DND-41 (cell line): Measurements from ENCODE around the gene KCNN1.

ENCODE experiments used
- ATAC-seq: fragments of 200-7000 bp; cut with Tn5 transposase; 3 replicates; pipeline ENCODE4 v1.9.1; 2021; ENCODE audit warnings: low read depth; ENCODE audit not compliant: insufficient read depth
- DNase-seq: peaks from one replicate; pipeline ENCODE4 v3.0.0-alpha.2; 2020
- H2AFZ ChIP-seq: 2 replicates; pipeline ENCODE4 v1.6.0; 2012; ENCODE audit warnings: low read depth, low read length
- H3K27ac ChIP-seq: 2 replicates; pipeline ENCODE4 v1.5.1; 2012; ENCODE audit warnings: low read length, inconsistent platforms
- H3K27me3 ChIP-seq: fragments of 200-600 bp; sonication (generic); 2 replicates; pipeline ENCODE4 v1.6.0; 2012; ENCODE audit warnings: low read length, mild to moderate bottlenecking, inconsistent platforms; ENCODE audit not compliant: insufficient read depth, poor library complexity
- H3K36me3 ChIP-seq: 2 replicates; pipeline ENCODE4 v1.5.1; 2012; ENCODE audit warnings: low read length, inconsistent platforms; ENCODE audit not compliant: insufficient read depth
- H3K4me1 ChIP-seq: 2 replicates; pipeline ENCODE4 v1.5.1; 2012; ENCODE audit warnings: mild to moderate bottlenecking, low read length; ENCODE audit not compliant: insufficient read depth
- H3K4me2 ChIP-seq: 2 replicates; pipeline ENCODE4 v1.6.0; 2012; ENCODE audit warnings: mild to moderate bottlenecking, moderate library complexity, low read length, inconsistent platforms; ENCODE audit not compliant: insufficient read depth
- H3K4me3 ChIP-seq, 2 experiments: fragments of 200-600 bp in 1 of 2; shearing (Covaris generic) in 1 of 2; 2 replicates each; pipeline ENCODE4 v1.5.1; 2012 to 2016; ENCODE audit warnings: inconsistent platforms in 2 of 2, low read length in 2 of 2, mild to moderate bottlenecking in 2 of 2, low read depth in 1 of 2, moderate library complexity in 1 of 2
- H3K79me2 ChIP-seq: 2 replicates; pipeline ENCODE4 v1.6.0; 2012; ENCODE audit warnings: low read length, inconsistent platforms; ENCODE audit not compliant: insufficient read depth
- H3K9ac ChIP-seq: 2 replicates; pipeline ENCODE4 v1.6.0; 2012; ENCODE audit warnings: low read depth, mild to moderate bottlenecking, inconsistent platforms, low read length, moderate library complexity
- H3K9me3 ChIP-seq: 2 replicates; pipeline ENCODE4 v1.5.1; 2012; ENCODE audit warnings: low read length, moderate library complexity, mild to moderate bottlenecking, inconsistent platforms; ENCODE audit not compliant: insufficient read depth, severe bottlenecking
- H4K20me1 ChIP-seq: 2 replicates; pipeline ENCODE4 v1.6.0; 2012; ENCODE audit warnings: low read length; ENCODE audit not compliant: insufficient read depth
- CTCF ChIP-seq: IDR thresholded peaks from 2 replicates; pipeline ENCODE4 v1.5.1; 2012; ENCODE audit warnings: borderline replicate concordance, low read length, moderate library complexity, mild to moderate bottlenecking; ENCODE audit not compliant: poor library complexity, severe bottlenecking; ENCODE audit errors: extremely low read depth
- EZH2 ChIP-seq: IDR thresholded peaks from 3 replicates; pipeline ENCODE4 v1.6.1; 2012; ENCODE audit warnings: borderline replicate concordance, low read depth, mild to moderate bottlenecking, moderate library complexity, low read length, inconsistent platforms; ENCODE audit not compliant: severe bottlenecking

Gene KCNN1

GRCh38 chr19:18045307-18046050 lies 78.6 kb downstream of the KCNN1 start:
- Histone ChIP-seq H3K4me3 (peak overlapping the region in 1 of 2 experiments; percentile 51; a peak in 2 of 4 replicates), H3K27ac (peak overlapping the region; percentile 88)

GRCh38 chr19:18046059-18046718 lies 79.3 kb downstream of the KCNN1 start:
- Histone ChIP-seq H3K27ac (peak overlapping the region; percentile 88), H3K4me3 (no peak overlapping the region), H3K4me2 (no peak overlapping the region), H3K4me1 (peaks cover 39% of the 10 kb centered on the region), H3K79me2 (no peaks in the 10 kb centered on the region), H4K20me1 (no peaks in the 10 kb centered on the region), H3K9me3 (peaks cover under 1% of the 10 kb centered on the region), H3K9ac (no peak overlapping the region), H3K27me3 (no peaks in the 10 kb centered on the region), H3K36me3 (no peaks in the 10 kb centered on the region), H2AFZ (no peak overlapping the region)
- ATAC-seq (no peak), DNase-seq (no peak)
- TF ChIP-seq CTCF = no peak
- no peak for TF ChIP-seq EZH2

More at GRCh38 chr19:18045307-18046050, 78.6 kb downstream of the KCNN1 start:
- Histone ChIP-seq H3K4me2 (peak overlapping the region; percentile 67), H3K27me3 (no peaks in the 10 kb centered on the region), H3K4me1 (peaks cover 33% of the 10 kb centered on the region), H3K9me3 (peaks cover 6% of the 10 kb centered on the region), H4K20me1 (no peaks in the 10 kb centered on the region), H2AFZ (peak overlapping the region; percentile 50), H3K9ac (peak overlapping the region; percentile 54), H3K36me3 (no peaks in the 10 kb centered on the region), H3K79me2 (no peaks in the 10 kb centered on the region)
- DNase-seq (no peak), ATAC-seq (peak; percentile 16; the same call in 2 of the 3 replicates)
- TF ChIP-seq EZH2 (no peak), CTCF (no peak)

GRCh38 chr19:18049385-18049784 lies 82.5 kb downstream of the KCNN1 start:
- Histone ChIP-seq H4K20me1 (no peaks in the 10 kb centered on the region), H3K27me3 (no peaks in the 10 kb centered on the region), H3K36me3 (no peaks in the 10 kb centered on the region), H3K4me3 (no peak overlapping the region), H3K79me2 (no peaks in the 10 kb centered on the region), H3K4me2 (no peak overlapping the region), H2AFZ (no peak overlapping the region), H3K9me3 (no peaks in the 10 kb centered on the region), H3K27ac (no peak overlapping the region), H3K9ac (no peak overlapping the region), H3K4me1 (peaks cover 37% of the 10 kb centered on the region)
- DNase-seq = no peak
- ATAC-seq = no peak
- TF ChIP-seq EZH2 (no peak), CTCF (no peak)
